ENCODE measurements around the gene VASN. TPM values are rescaled to one million over a fixed set of nuclear protein-coding genes. Genes with fewer than 3 reads are reported as not detected.
A peak's percentile ranks its signal among the peaks of the same experiment; 100 is the strongest.

The VASN gene
- total and polyA plus RNA-seq, 5 donors from 2014 or later: 0.14 to 0.57 TPM; not detected in 3

- no peaks in the 10 kb centered on the region for H3K36me3 Mint-ChIP-seq
- H3K4me3 ChIP-seq (ENCODE audit: low read depth, low read length): no peak overlapping the region
- ATAC-seq (ENCODE audit: low read depth in 2 of 2): no peak
- peak overlapping the region in 1 of 4 donors; percentile 59 for H3K4me3 Mint-ChIP-seq
- H3K27ac Mint-ChIP-seq: peak overlapping the region in 1 of 3 donors; percentile 71
- no peaks in the 10 kb centered on the region for H3K27me3 Mint-ChIP-seq
- no peaks in the 10 kb centered on the region for H3K9me3 ChIP-seq (ENCODE audit: control insufficient read depth in 2 of 2, low read length in 2 of 2)
- no peaks in the 10 kb centered on the region for H3K27me3 ChIP-seq (ENCODE audit: control insufficient read depth, insufficient read depth, low read length)
- DNase-seq: no peak
- no peak overlapping the region for H3K27ac ChIP-seq (ENCODE audit: insufficient read depth, low read length, poor library complexity, severe bottlenecking)
- H3K36me3 ChIP-seq (ENCODE audit: control insufficient read depth, insufficient read depth, low read length): no peaks in the 10 kb centered on the region
- no peaks in the 10 kb centered on the region for H3K9me3 Mint-ChIP-seq
- H3K4me1 ChIP-seq (ENCODE audit: control insufficient read depth, insufficient read depth, low read length, poor library complexity, severe bottlenecking): peaks cover 20% of the 10 kb centered on the region
- peaks cover 0 to 42% (median 26%) of the 10 kb centered on the region in 4 donors for H3K4me1 Mint-ChIP-seq
These were observed 25.5 kb upstream of the VASN start for GRCh38 chr16:4345836-4346781.

DNA sequence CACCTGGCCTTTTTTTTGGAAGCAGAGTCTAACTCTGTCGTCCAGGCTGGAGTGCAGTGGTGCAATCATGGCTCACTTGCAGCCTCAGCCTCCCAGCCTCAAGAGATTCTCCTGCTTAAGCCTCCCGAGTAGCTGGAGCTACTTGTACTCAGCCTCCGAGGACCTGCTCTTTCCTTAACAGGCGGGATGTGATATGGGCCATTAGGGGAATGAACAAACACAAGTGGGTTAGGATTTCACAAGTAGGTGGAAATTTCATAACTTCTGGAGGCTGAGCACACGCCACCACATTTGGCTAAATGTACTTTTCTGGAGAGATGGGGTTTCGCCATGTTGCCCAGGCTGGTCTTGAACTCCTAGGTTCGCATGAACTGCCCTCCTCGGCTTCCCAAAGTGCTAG, 24.6 kb upstream of the VASN start:
- Histone ChIP-seq H3K9me3 (ENCODE audit: control insufficient read depth in 2 of 2, low read length in 2 of 2) (no peaks in the 10 kb centered on the region), H3K27ac (ENCODE audit: insufficient read depth, low read length, poor library complexity, severe bottlenecking) (no peak overlapping the region), H3K36me3 (ENCODE audit: control insufficient read depth, insufficient read depth, low read length) (no peaks in the 10 kb centered on the region), H3K4me3 (ENCODE audit: low read depth, low read length) (no peak overlapping the region), H3K4me1 (ENCODE audit: control insufficient read depth, insufficient read depth, low read length, poor library complexity, severe bottlenecking) (peaks cover 25% of the 10 kb centered on the region), H3K27me3 (ENCODE audit: control insufficient read depth, insufficient read depth, low read length) (no peaks in the 10 kb centered on the region)
- peaks cover 0 to 51% (median 30%) of the 10 kb centered on the region in 4 donors for H3K4me1 Mint-ChIP-seq
- no peaks in the 10 kb centered on the region for H3K9me3 Mint-ChIP-seq
- H3K4me3 Mint-ChIP-seq: peak overlapping the region in 2 of 4 donors; percentile 56 to 82
- H3K27ac Mint-ChIP-seq: peak overlapping the region in 2 of 3 donors; percentile 48 to 55
- DNase-seq (no peak), ATAC-seq (ENCODE audit: low read depth in 2 of 2) (no peak)
- no peaks in the 10 kb centered on the region for H3K27me3 Mint-ChIP-seq
- H3K36me3 Mint-ChIP-seq: no peaks in the 10 kb centered on the region

- Mint-ChIP-seq H3K27me3 (no peaks in the 10 kb centered on the region), H3K4me3 (peak overlapping the region in 3 of 4 donors; percentile 19 to 82 (median 72)), H3K36me3 (no peaks in the 10 kb centered on the region), H3K27ac (peak overlapping the region in 1 of 3 donors; percentile 60), H3K9me3 (no peaks in the 10 kb centered on the region), H3K4me1 (peaks cover 0 to 51% (median 30%) of the 10 kb centered on the region in 4 donors)
- peaks cover 25% of the 10 kb centered on the region for H3K4me1 ChIP-seq (ENCODE audit: control insufficient read depth, insufficient read depth, low read length, poor library complexity, severe bottlenecking)
- no peak overlapping the region for H3K4me3 ChIP-seq (ENCODE audit: low read depth, low read length)
- no peaks in the 10 kb centered on the region for H3K27me3 ChIP-seq (ENCODE audit: control insufficient read depth, insufficient read depth, low read length)
- no peaks in the 10 kb centered on the region for H3K9me3 ChIP-seq (ENCODE audit: control insufficient read depth in 2 of 2, low read length in 2 of 2)
- no peak for ATAC-seq (ENCODE audit: low read depth in 2 of 2)
- DNase-seq: no peak
- H3K36me3 ChIP-seq (ENCODE audit: control insufficient read depth, insufficient read depth, low read length): no peaks in the 10 kb centered on the region
- no peak overlapping the region for H3K27ac ChIP-seq (ENCODE audit: insufficient read depth, low read length, poor library complexity, severe bottlenecking)
These were observed 23.7 kb upstream of the VASN start for GRCh38 chr16:4347765-4348509.

DNA sequence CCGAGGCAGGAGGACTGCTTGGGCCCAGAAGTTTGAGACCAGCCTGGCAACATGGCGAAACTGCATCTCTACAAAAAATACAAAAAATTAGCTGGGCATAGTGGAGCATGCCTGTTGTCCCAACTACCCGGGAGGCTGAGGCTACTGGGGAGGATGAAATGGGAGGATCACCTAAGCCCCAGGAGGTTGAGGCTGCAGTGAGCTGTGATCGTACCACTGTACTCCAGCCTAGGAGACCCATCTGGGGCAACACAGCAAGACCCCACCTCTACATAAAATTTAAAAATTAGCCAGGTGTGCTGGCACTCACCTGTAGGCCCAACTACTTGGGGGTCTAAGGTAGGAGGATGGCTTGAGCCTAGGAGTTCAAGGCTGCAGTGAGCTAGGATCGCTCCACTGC, 22.3 kb upstream of the VASN start:
- no peaks in the 10 kb centered on the region for H3K27me3 Mint-ChIP-seq
- Histone ChIP-seq H3K4me3 (ENCODE audit: low read depth, low read length) (no peak overlapping the region), H3K27me3 (ENCODE audit: control insufficient read depth, insufficient read depth, low read length) (no peaks in the 10 kb centered on the region), H3K4me1 (ENCODE audit: control insufficient read depth, insufficient read depth, low read length, poor library complexity, severe bottlenecking) (peaks cover 25% of the 10 kb centered on the region), H3K27ac (ENCODE audit: insufficient read depth, low read length, poor library complexity, severe bottlenecking) (no peak overlapping the region), H3K36me3 (ENCODE audit: control insufficient read depth, insufficient read depth, low read length) (peaks cover 3% of the 10 kb centered on the region), H3K9me3 (ENCODE audit: control insufficient read depth in 2 of 2, low read length in 2 of 2) (no peaks in the 10 kb centered on the region)
- DNase-seq (no peak), ATAC-seq (ENCODE audit: low read depth in 2 of 2) (no peak)
- no peak overlapping the region for H3K27ac Mint-ChIP-seq
- H3K9me3 Mint-ChIP-seq: no peaks in the 10 kb centered on the region
- H3K4me1 Mint-ChIP-seq: peaks cover 0 to 47% (median 32%) of the 10 kb centered on the region in 4 donors
- H3K36me3 Mint-ChIP-seq: peaks cover 3% of the 10 kb centered on the region
- H3K4me3 Mint-ChIP-seq: peak overlapping the region in 3 of 4 donors; percentile 24 to 68 (median 56)

GRCh38 chr16:4350365-4350786, 21.3 kb upstream of the VASN start:
- H3K36me3 Mint-ChIP-seq: peaks cover 3% of the 10 kb centered on the region
- no peaks in the 10 kb centered on the region for H3K27me3 Mint-ChIP-seq
- peak overlapping the region; percentile 81 to 97 (median 92) for H3K27ac Mint-ChIP-seq
- peaks cover 0 to 41% (median 28%) of the 10 kb centered on the region in 4 donors for H3K4me1 Mint-ChIP-seq
- DNase-seq: no peak
- H3K27me3 ChIP-seq (ENCODE audit: control insufficient read depth, insufficient read depth, low read length): no peaks in the 10 kb centered on the region
- no peaks in the 10 kb centered on the region for H3K9me3 ChIP-seq (ENCODE audit: control insufficient read depth in 2 of 2, low read length in 2 of 2)
- H3K4me3 Mint-ChIP-seq: peak overlapping the region; percentile 91 to 95 (median 92)
- H3K4me3 ChIP-seq (ENCODE audit: low read depth, low read length): peak overlapping the region; percentile 76
- no peaks in the 10 kb centered on the region for H3K9me3 Mint-ChIP-seq
- peaks cover 25% of the 10 kb centered on the region for H3K4me1 ChIP-seq (ENCODE audit: control insufficient read depth, insufficient read depth, low read length, poor library complexity, severe bottlenecking)
- no peak for ATAC-seq (ENCODE audit: low read depth in 2 of 2)
- H3K36me3 ChIP-seq (ENCODE audit: control insufficient read depth, insufficient read depth, low read length): peaks cover 10% of the 10 kb centered on the region
- H3K27ac ChIP-seq (ENCODE audit: insufficient read depth, low read length, poor library complexity, severe bottlenecking): peak overlapping the region; percentile 66

GRCh38 chr16:4350787-4351659, 20.6 kb upstream of the VASN start, which contains the start of gene PAM16:
TSS of gene PAM16 (minus strand) at chr16:4351321. CDS start at chr16:4351234, 87 bp downstream.
- no peaks in the 10 kb centered on the region for H3K9me3 ChIP-seq (ENCODE audit: control insufficient read depth in 2 of 2, low read length in 2 of 2)
- H3K4me1 Mint-ChIP-seq: peaks cover 0 to 38% (median 27%) of the 10 kb centered on the region in 4 donors
- peak within 1 kb of the TSS; percentile 76 for H3K4me3 ChIP-seq (ENCODE audit: low read depth, low read length)
- H3K4me1 ChIP-seq (ENCODE audit: control insufficient read depth, insufficient read depth, low read length, poor library complexity, severe bottlenecking): peaks cover 25% of the 10 kb centered on the region
- peaks cover 10% of the 10 kb centered on the region for H3K36me3 ChIP-seq (ENCODE audit: control insufficient read depth, insufficient read depth, low read length)
- peak; percentile 96 for DNase-seq
- peak within 1 kb of the TSS; percentile 91 to 95 (median 92) for H3K4me3 Mint-ChIP-seq
- H3K27me3 ChIP-seq (ENCODE audit: control insufficient read depth, insufficient read depth, low read length): no peaks in the 10 kb centered on the region
- H3K27me3 Mint-ChIP-seq: no peaks in the 10 kb centered on the region
- H3K36me3 Mint-ChIP-seq: peaks cover 3% of the 10 kb centered on the region
- peak within 1 kb of the TSS; percentile 92 to 97 (median 93) for H3K27ac Mint-ChIP-seq
- ATAC-seq (ENCODE audit: low read depth in 2 of 2): peak; percentile 85 to 88
- no peaks in the 10 kb centered on the region for H3K9me3 Mint-ChIP-seq
- H3K27ac ChIP-seq (ENCODE audit: insufficient read depth, low read length, poor library complexity, severe bottlenecking): peak within 1 kb of the TSS; percentile 66

GRCh38 chr16:4351880-4352279, 19.8 kb upstream of the VASN start:
- ATAC-seq (ENCODE audit: low read depth in 2 of 2) (no peak), DNase-seq (no peak)
- no peaks in the 10 kb centered on the region for H3K9me3 Mint-ChIP-seq
- no peaks in the 10 kb centered on the region for H3K9me3 ChIP-seq (ENCODE audit: control insufficient read depth in 2 of 2, low read length in 2 of 2)
- peaks cover 16% of the 10 kb centered on the region for H3K36me3 ChIP-seq (ENCODE audit: control insufficient read depth, insufficient read depth, low read length)
- peaks cover 25% of the 10 kb centered on the region for H3K4me1 ChIP-seq (ENCODE audit: control insufficient read depth, insufficient read depth, low read length, poor library complexity, severe bottlenecking)
- peaks cover 3% of the 10 kb centered on the region for H3K36me3 Mint-ChIP-seq
- H3K27me3 Mint-ChIP-seq: no peaks in the 10 kb centered on the region
- peak overlapping the region; percentile 66 for H3K27ac ChIP-seq (ENCODE audit: insufficient read depth, low read length, poor library complexity, severe bottlenecking)
- peaks cover 0 to 32% (median 23%) of the 10 kb centered on the region in 4 donors for H3K4me1 Mint-ChIP-seq
- H3K27me3 ChIP-seq (ENCODE audit: control insufficient read depth, insufficient read depth, low read length): no peaks in the 10 kb centered on the region
- H3K4me3 Mint-ChIP-seq: peak overlapping the region; percentile 47 to 95 (median 92)
- peak overlapping the region; percentile 92 to 97 (median 93) for H3K27ac Mint-ChIP-seq
- no peak overlapping the region for H3K4me3 ChIP-seq (ENCODE audit: low read depth, low read length)
